Activated CD8-positive, alpha-beta memory T cell treated with anti-CD3 and anti-CD28 coated beads for 48 hours (primary cell): ENCODE data around the gene STEAP3.

Experiments used
- DNase-seq, 3 experiments: peaks; one replicate each; pipeline ENCODE4 v3.0.0-alpha.2; 2020; ENCODE audit warnings: low read depth in 2 of 3, low spot score in 2 of 3

STEAP3 gene

DNA sequence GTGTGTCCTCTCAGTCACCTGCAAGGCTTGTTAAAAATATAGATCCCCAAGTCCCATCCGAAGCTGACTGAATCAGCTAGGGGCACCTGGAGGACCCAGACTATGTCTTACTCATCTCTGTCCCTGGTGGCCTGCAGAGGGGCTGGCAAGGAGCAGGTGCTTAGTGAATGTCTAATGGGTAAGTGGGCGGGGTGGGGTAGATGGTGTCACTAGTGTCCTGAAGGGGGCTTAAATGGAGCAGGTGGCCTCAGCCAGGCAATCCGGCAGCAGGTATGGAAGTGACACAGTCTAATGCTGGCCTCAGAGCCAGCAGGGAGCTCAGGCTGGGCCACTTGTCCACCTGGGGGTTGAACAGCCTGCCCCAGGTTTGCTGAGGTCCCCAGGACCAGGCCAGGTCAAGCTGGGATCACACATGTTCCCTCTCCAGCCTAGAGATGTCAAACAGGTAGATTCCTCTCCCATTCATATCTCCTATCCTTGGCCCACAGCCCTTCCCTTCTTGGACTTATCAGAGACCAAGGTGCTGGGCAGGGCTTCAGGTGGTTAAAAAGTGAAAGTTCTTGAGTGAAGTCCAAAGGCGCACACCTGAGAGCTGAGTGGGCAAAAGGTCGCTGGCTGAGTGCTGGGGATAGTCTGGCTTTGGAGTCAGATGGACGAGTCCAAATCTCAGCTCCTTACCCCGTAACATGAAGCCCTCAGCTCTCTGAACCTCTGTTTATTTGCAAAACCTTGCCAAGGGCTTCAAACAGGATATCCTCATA is 1.7 kb downstream of the STEAP3 start:
- no peak for DNase-seq

DNA sequence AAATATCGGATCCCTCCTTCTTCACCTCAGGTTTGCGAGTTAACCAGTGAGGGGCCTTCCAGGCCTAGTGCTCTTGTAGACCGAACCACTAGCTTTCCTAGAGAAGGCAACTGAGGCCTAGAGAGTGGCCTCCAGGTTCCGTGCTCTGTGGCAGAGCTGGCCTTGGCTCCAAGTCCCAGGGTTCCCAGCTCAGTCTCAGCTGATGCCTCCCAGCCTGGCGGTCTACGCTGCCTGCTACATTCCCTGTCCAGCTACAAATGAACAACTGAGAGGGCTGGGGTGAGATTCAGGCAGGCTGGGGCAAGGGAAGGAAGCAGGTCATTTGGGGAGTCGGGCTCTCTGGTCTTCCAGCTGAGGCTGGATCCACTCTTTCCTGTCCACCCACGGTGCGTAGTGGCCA is 2.3 kb downstream of the STEAP3 start:
- no peak for DNase-seq

DNA sequence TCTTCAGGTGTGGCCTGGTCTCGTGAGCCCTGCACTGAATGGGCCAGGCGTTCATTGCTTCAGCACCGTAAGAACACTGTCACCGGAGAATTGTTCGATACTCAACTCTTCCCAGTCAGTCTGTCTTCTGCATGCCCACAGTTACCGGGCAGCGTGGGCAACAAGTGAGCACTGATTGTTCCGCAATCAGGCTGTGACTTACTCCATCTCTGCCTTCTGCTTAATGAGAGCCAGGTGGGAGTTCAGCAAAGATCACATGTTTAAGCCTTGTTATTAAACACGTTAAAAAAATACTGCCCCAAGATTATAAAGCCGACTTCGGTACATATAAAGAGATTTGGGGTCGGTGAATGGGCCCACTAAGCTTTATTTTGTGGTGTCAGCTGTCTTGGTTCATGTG is 3.7 kb downstream of the STEAP3 start:
- no peak for DNase-seq

DNA sequence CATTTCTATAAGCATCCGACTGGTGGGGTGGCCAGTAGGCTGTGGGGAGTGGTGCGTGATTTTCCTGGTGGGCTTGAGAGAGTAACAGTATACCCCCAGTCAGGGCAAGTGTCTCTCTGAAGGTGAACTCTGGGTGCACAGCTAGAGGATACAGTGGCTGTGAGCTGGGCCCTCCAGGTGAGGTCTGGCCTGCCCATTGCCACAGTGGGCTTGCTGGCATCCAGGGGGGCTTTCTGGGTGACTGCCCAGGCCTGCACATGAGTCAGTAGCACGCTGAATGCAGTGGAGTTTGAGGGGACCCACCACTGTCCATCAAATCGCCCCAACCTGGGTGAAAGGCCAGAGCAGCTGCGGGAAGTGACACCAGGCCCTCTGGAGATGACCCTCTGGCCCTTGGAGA is 4.5 kb downstream of the STEAP3 start:
- no peak for DNase-seq

DNA sequence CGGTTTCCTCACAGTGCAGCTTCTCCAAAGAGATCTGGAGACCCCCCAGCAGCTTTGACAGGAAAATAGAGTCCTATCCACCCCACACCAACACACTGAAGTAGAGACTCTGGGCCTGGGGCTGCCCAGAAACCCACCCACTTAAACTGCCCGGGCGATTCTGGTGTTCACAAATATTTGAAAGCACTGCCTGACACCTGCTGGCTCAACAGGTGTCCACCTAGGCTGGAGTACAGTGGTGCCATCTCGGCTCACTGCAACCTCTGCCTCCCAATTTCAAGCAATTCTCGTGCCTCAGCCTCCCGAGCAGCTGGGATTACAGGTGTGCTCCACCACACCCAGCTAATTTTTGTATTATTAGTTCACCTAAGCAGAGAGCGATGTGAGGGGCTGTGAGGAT is 5.3 kb downstream of the STEAP3 start:
- no peak for DNase-seq

DNA sequence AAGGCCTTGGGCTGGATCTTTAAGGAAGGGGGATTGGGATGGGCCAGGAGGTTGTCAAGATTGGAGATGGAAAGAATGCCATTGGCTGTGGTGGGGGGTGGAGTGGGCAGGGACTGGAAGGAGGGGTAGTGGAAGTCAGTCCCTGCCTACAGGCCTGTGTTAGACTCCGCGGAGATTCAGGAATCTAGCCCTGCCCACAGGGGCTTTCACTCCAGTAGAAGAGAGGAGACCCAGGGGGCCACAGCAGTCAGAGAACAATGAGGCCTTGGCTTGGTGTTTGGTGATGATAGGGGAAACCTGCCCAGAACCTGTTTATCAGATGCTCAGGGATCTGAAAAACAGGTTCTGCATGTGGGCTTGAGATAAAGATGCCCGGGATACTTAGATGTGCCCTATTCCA is 6.1 kb downstream of the STEAP3 start:
- no peak for DNase-seq

DNA sequence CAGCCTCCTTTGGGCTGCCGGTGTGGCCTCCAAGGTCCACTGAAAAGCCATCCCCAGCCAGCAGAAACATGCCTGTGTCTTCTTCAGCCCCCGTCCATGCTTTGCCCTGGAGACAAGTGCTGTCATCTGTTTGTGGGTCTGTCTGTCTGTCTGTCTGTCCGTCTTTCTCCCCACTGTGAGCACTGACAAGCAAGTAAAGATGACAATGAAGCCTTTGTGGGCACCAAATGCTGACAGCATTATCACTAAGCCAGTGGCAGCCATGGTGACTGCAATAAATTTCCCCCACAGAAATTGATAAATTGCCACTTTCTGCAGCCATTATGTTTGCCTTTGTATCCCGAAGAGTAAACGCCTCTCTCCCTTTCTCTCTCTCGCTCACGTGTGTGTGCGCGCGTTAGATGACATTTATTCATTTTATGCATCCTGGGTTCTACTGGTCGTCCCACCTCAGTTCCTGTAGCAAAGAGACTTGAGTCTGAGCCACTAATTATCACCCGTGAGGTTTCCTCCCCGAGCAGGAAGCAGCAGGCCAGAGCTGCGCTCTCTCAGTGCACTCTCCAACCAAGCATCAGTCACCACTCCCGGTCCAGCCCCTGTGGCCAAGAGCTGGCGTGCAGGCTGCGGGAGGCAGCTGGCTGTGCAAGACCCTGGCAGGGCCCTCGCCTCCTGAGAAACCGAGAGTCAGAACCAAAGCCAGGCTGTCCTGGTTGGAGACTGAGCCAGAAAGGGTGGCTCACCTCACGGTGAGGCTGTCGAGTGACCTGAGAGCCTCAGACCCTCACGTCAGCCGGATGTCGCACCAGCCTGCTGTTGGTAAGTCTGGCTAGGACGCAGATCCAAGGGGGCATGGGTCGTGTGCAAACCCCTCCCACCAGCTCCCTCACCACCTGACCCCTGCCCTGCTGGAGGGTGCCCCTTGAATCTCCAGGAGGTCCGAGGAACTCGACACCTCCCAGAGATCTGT is 6.9 kb downstream of the STEAP3 start:
- no peak for DNase-seq

DNA sequence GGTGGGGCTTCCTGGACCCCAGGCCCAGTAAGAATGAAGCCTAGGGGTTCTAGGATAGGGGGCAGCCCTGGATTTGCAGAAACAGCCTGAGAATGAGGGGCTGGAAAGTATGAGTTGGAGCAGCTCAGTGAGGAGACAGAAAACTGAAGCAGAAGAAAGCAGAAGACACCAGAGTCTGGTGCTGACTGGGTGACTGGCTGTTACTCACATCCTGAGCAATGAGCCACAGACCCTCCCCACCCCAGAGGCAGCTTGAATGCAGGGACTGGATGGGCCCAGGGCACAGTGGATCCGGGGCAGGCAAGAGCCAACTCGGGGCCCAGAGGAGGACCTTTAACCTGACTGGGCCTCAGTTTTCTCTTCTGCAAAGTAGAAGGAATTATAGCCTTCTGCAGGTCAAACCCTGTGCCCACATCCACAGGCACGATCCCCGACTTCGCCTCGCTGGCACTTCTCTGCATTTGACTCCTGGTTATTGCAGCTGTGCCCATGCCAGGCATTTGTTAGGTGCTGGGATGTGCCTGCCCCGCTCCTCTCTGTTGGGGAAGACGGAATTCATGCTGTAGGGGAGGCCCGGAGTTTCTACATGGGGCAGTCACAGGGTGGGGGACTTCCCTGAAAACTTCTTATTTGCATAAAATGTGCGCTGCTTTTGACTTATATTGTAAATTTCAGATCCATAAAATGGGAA is 8.5 kb downstream of the STEAP3 start:
- DNase-seq: no peak

DNA sequence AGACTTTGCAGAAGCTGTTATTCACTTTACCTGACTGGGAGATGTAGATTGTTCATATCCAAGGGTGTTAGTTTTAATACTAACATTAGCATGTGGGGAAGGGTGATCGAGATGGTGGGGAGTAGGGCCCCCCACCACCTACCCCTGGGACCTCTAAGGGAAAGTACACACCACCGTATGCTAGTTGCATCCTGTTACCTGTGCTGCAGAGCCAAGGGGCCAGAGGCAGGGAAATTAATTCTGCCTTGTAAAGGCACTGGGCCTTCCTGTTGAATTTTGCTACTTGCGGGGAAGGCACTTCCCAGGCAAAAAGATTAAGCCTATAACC is 9.0 kb downstream of the STEAP3 start:
- DNase-seq: no peak

DNA sequence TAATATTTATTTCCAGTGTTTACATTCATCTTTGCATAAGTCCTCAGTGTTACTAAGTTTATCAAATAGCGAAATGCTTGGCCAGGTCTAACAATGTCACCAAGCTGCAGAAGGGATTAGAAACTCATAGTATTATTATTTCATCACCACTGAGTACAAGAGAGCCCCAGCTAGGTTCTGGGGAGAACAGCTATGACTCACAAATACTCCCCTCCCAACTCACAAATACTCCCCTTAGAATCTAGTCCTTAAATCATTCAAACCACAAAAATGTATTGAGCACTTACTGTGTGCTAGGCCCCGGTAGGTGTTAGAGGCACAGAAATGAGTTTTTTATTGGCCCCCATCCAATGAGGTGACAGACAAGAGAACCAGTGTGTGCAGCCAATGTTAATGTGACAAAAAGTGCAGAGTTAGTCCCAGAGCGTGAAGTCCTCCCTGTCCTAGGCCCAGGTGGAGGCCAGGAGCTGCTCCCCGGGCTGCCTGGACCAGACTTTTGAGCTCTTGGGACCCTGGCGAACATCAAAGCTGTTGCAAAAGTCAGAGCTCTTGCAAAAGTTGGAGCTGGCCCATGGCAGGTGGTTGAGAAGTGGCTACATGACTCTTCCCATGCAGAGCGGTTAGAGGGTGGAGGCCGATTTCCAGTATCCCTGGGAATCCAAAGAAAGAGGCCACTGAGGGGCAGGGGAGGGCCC is 9.8 kb downstream of the STEAP3 start:
- DNase-seq: no peak

DNA sequence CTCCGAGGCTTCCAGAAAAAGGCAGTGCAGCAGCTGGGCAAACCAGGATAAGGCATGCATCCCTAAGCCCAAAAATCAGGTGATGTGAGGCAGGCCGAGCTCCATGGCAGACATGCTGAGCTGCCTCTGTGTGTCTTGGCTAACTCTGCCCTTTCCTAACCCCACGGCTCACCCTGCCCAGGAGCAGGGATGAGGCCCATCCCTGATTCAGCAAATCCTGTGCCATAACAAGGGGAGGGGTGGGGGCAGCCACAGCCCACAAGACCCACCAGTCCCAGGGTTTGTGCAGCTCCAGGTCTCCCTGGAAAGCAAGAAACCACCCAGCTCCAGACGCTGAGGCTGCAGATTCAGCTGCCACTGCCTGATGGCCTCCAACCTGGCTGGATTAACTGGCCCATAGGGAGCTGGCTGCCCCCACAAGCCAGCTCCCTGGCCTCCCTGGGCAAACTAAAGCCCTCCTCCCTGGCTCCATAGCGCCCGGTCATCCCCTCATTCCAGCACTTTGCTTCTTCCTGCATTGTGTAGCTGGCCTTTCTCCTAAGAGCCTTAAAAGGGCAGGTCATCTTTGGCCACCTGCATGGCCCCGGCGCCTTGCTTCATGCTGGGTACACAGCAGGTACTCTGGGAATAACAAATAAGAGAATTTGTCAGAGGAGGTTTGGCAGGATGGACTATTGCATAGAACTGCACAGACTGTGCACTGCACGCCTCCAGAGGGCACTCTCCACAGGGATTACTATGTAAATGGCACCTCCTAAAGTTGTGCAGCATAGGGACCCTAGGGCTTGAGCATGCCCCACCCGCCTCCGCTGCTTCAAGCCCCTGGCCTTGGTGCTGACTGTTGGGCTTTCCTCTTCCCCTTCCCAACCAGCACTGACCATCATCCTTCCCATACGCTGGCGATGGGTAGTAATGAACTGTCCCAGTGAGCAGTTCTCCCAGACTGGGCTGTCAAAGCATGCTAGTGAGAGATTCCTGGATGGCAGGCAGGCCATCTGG is 10.7 kb downstream of the STEAP3 start:
- no peak for DNase-seq

DNA sequence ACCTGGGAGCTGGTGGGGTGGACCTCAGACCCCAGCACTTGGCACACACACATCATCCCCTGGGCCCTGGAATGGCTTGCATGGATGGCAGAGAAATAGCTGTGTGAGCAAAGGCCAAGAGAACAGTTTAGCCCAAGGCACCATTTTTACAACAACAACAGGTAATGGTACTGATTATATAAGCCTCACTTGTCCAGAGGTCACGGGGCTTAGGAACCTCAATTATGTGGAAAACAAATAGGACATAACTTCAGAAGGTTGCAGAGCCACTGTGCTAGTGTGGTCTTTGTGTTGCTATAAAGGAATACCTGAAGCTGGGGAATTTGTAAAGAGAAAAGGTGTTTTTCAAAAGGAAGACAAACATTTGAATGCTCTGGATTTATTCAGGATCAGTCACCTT is 13.2 kb downstream of the STEAP3 start:
- DNase-seq: no peak

DNA sequence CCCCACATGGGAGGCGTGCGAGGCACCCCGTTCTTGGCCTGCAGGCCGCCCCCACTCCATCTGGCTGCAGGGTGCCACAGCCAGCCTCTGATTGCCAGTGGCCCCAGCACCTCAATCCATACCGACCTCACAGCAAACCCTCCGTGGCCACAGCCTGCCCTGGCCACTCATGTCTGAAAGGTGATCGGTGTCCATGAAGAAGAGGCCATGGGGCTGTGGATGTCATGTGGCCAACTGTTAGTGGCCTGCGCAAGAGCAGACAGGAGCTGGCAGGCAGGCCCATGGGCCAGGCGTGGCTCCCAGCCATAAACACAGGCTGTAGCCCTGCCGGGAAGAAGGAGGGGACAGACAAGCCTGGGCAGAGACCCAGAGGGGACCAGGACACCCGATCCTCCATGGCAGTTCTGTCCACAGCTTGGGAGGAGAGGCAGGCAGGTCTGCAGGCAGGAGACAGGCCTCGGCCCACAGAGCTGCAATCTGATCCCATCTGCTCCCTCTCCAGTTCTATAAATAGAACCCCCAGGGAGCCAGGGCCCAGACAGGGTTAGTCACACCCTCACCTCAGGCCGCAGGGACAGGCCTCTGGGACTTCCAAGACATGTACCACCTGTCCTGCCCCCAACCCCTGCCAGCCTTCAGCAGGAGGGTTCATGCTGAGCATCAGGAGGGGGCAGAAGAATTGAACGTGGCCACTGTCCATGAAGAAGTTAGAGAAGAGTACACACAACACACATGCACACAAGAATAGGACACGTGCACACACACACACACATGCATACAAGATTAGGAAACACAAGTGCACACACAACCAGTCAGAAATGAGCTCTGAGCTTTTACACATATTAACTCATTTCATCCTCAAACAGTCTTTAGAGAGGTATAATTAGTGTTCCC is 16.9 kb downstream of the STEAP3 start:
- DNase-seq: no peak

DNA sequence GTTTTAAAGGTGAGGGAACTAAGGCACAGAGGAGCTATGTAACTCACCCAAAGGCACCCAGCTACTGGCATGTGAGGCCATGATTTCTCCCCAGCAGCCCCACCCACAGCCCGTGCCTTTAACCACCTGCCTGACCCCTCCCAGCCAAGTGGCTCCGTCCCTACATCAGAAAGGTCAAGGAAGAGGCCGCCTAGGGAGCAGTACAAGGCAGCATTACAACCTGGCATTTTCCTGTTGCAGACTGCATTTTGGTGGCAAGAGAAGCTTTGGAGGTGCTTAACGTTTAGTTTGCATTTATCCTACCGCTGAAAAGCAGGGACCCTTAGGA is 17.5 kb downstream of the STEAP3 start:
- no peak for DNase-seq

DNA sequence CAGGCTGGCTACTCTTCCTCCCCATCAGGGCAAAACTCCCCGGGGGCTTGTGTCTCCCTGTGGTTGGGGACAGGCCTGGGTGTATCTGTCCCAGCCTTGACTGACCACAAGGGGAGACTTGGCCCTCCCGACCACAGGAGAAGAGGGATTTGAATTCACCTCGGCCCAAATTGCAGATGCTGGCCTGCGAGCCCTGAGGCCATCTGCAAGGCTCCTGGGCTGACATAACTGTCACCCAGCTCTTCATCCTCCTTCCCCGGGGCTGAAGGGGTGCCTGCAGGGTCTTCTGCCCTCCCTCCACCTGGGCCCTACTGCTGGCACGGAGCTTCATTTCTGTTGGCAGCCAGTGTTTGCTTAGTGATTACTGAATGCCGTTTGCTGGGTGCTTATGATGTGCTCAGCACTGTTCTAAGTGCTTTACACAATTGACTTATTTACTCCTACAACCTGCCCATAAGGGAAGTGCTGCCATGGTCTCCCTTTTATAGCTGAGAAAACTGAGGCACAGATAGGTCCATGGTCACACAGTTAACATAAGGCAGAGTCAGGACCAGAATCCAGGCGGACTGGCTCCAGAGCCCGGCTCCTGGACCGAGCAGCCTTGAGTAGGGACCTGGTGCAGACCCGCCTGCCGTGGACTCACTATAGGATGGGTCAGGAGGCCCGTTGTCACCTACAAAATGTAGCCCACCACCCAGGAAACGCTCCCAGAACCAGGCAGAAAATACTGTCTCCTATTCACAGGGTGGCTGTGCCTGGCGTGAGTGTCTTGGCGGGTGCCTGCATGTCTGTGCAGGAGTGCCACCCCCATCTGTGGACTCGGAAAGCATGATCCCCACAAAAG is 18.9 kb downstream of the STEAP3 start:
- DNase-seq: no peak

DNA sequence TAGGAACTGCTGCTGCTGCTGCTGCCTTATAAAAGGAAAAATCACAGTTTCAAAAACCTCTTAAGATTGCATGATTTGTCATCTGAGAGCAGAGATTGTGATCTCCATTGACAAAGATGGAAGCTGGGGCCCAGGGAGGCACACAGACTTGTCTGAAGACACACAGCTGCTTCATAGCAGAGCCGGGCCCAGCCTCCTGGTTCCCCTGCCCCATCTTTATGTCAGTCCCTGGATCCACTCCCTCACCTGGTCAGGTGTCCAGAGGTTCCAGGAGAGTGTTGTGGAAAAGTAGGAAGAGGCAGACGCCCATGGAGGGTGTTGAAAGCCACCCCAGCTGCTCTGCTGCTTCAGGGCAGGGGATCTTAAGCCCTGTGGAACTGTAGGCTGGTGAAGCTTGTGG is 20.0 kb downstream of the STEAP3 start:
- DNase-seq: no peak

DNA sequence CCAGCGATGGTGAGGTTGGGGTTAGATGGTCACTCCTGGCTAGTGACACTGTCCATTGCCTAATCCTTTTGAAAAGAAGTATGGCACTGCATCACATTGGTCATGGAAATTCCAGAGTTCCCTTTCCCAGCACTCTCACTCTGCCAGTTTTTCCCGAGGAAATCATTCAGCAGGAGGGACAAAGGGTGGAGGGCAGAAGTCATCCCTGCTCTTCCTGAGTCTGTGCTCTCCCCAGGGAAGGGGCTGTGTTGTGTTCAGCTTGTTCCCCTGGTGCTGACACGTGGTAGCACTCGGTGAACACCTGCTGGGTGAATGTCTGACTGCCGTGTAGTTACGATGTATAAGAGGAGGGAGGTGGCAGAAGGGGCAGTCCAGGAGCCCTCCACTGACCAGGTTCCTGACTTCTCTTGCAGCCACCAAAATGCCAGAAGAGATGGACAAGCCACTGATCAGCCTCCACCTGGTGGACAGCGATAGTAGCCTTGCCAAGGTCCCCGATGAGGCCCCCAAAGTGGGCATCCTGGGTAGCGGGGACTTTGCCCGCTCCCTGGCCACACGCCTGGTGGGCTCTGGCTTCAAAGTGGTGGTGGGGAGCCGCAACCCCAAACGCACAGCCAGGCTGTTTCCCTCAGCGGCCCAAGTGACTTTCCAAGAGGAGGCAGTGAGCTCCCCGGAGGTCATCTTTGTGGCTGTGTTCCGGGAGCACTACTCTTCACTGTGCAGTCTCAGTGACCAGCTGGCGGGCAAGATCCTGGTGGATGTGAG is 21.6 kb downstream of the STEAP3 start:
- no peak for DNase-seq

DNA sequence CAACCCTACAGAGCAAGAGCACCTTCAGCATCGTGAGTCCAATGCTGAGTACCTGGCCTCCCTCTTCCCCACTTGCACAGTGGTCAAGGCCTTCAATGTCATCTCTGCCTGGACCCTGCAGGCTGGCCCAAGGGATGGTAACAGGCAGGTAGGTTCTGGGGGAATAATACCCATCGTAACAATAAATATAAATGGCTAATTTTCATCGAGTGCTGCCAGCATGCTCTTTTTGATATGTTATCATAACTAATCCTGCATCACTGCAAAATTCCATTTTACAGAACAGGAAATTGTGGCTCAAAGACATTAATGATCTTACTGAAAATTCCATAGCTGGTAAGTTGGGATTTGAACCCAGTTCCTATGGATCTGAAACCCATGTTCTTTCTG is 22.2 kb downstream of the STEAP3 start:
- no peak for DNase-seq
